Calu3 (cell line): ENCODE results near the gene FYN. TPM values are rescaled to one million over a fixed set of nuclear protein-coding genes. Genes with fewer than 3 reads are reported as not detected.

ENCODE experiments used
- BruUV-seq: library from RNA; stranded (reverse); fragments of 400-500 nt; replicated peaks from 2 replicates; lab custom pipeline; 2021; lab: Mats Ljungman, UMichigan
- CTCF ChIA-PET: fragments of 300-600 bp; sonication (Branson Sonifier 250); formaldehyde crosslinking; loops from one replicate; lab custom pipeline; 2022; ENCODE audit warnings: antibody characterized with exemption; lab: Charles Lee
- DNase-seq: peaks from one replicate; pipeline ENCODE4 v3.0.0; 2022
- H3K27ac Mint-ChIP-seq: one replicate; pipeline ENCODE4 v1.8.0; 2022; ENCODE audit warnings: mixed read lengths; ENCODE audit not compliant: unreplicated experiment
- H3K27me3 Mint-ChIP-seq: one replicate; pipeline ENCODE4 v1.8.0; 2022; ENCODE audit warnings: mixed read lengths; ENCODE audit not compliant: unreplicated experiment
- H3K36me3 Mint-ChIP-seq: one replicate; pipeline ENCODE4 v1.8.0; 2022; ENCODE audit warnings: mild to moderate bottlenecking, moderate library complexity, mixed read lengths; ENCODE audit not compliant: insufficient read depth, unreplicated experiment
- H3K4me1 Mint-ChIP-seq: one replicate; pipeline ENCODE4 v1.8.0; 2022; ENCODE audit warnings: mild to moderate bottlenecking, low read depth, mixed read lengths; ENCODE audit not compliant: unreplicated experiment
- H3K4me3 Mint-ChIP-seq: one replicate; pipeline ENCODE4 v1.8.0; 2022; ENCODE audit warnings: mild to moderate bottlenecking, low read depth, moderate library complexity, mixed read lengths; ENCODE audit not compliant: unreplicated experiment
- H3K9me3 Mint-ChIP-seq: one replicate; pipeline ENCODE4 v1.8.0; 2022; ENCODE audit warnings: low read depth, mixed read lengths; ENCODE audit not compliant: unreplicated experiment
- intact Hi-C: fragments of 100-400 bp; cut with micrococcal nuclease; formaldehyde crosslinking; loops from one replicate; pipeline ENCODE4 v1.10.0; 2022; ENCODE audit not compliant: unreplicated experiment
- total RNA-seq: library from RNA; stranded (reverse); gene quantifications from 2 replicates; pipeline ENCODE4 v1.2.3, GENCODE V29; 2022
- TF ChIP-seq, protein P1 (sequence below): fragments of 200-600 bp; IDR thresholded peaks from one replicate; pipeline ENCODE4 v1.8.0; 2022; ENCODE audit warnings: antibody characterized with exemption; ENCODE audit not compliant: unreplicated experiment

FYN gene
- total RNA-seq, 1 experiment from 2014 or later: 61.0 TPM

DNA sequence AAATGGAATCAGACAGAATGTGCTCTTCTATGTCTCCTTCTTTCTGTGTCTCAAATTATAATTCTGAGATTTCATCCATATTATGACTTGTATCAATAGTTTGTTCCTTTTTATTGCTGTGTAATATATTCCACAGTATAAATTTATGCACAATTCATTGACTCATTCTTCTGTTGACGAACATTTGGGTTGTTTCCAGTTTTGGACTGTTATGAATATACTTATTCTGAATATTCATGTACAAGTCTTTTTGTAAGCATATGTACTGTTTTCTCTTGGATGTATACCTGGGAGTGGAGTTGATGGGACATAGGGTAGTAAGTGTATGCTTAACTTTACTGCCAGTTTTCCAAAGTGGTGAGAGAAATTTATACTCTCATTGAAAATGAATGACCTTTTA, 239.4 kb downstream of the FYN start:
- BruUV-seq: no TSS peak
- H3K27me3 Mint-ChIP-seq: no peaks in the 10 kb centered on the region
- intact Hi-C loops: no loop called here
- CTCF ChIA-PET: no interaction called here
- H3K27ac Mint-ChIP-seq: no peak overlapping the region
- TF ChIP-seq, protein P1, sequence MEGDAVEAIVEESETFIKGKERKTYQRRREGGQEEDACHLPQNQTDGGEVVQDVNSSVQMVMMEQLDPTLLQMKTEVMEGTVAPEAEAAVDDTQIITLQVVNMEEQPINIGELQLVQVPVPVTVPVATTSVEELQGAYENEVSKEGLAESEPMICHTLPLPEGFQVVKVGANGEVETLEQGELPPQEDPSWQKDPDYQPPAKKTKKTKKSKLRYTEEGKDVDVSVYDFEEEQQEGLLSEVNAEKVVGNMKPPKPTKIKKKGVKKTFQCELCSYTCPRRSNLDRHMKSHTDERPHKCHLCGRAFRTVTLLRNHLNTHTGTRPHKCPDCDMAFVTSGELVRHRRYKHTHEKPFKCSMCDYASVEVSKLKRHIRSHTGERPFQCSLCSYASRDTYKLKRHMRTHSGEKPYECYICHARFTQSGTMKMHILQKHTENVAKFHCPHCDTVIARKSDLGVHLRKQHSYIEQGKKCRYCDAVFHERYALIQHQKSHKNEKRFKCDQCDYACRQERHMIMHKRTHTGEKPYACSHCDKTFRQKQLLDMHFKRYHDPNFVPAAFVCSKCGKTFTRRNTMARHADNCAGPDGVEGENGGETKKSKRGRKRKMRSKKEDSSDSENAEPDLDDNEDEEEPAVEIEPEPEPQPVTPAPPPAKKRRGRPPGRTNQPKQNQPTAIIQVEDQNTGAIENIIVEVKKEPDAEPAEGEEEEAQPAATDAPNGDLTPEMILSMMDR: no peak
- no peaks in the 10 kb centered on the region for H3K36me3 Mint-ChIP-seq
- no peaks in the 10 kb centered on the region for H3K9me3 Mint-ChIP-seq
- no peak overlapping the region for H3K4me3 Mint-ChIP-seq
- peaks cover 9% of the 10 kb centered on the region for H3K4me1 Mint-ChIP-seq
- DNase-seq: no peak

DNA sequence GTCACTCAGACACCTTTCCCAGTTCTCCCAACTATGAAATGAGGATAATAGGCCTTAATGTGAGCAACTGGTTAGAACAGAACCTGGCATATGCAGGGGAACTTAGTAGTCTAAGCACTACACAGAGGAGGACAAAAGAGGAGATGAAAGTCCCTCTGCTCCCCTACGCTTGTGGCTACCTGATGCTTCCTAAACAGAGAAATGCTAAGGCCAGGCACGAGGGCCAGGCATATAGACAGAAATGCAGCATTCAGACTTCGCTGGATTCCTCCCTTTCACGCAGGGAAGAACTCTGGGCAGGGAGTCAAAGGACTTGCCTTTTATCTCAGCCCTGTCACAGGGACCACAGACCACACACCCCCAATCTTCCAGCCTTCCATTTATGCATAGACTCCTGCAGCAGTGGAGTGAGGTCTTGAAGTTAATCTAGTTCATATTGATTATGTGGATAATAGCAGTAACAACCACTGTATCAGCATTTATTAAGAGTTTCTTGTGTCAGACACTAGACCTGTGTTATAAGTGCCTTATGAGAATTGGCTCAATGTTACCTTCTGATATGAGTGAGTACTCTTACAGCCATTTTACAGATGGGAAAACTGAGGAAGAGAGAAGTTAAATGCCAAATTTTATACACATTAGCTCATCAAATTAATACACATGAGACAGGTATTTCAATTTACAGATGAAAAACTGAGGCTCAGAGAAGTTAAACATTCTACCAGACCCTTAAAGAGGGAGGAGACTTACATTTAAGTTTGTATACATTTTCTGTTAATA, 240.6 kb downstream of the FYN start:
- no peak overlapping the region for H3K27ac Mint-ChIP-seq
- H3K9me3 Mint-ChIP-seq: no peaks in the 10 kb centered on the region
- TF ChIP-seq, protein P1: no peak
- intact Hi-C loops: no loop called here
- DNase-seq: no peak
- BruUV-seq: no TSS peak
- no peaks in the 10 kb centered on the region for H3K36me3 Mint-ChIP-seq
- CTCF ChIA-PET: no interaction called here
- H3K4me1 Mint-ChIP-seq: peaks cover 9% of the 10 kb centered on the region
- no peak overlapping the region for H3K4me3 Mint-ChIP-seq
- H3K27me3 Mint-ChIP-seq: no peaks in the 10 kb centered on the region

DNA sequence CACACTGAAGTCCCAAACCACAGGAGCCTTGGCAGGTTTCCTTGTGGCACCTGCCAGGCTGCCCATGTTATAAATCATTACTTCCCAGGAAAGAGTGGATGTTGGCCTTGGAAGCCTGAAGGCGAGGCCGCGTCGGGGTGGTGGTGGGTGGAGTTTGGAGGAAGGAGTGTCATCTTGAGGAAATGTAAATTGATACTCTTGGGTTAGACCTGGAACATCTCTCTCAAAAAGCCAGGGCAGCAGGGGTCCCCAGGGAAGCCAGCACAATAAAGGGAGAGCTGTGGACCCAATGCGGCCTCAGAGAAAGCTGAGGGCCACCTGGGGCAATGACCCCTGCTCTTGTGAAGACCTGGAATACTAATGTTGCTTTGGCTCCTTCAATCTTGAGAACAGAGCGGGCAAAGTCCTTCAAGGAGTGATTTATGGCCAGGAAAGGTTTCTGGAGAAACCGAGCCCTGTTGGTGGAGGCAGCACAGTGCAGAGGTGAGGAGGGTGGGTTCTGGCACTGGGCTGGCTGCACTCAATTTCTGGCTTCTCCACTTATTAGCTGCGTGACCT, 241.3 kb downstream of the FYN start:
- CTCF ChIA-PET: no interaction called here
- Mint-ChIP-seq H3K9me3 (no peaks in the 10 kb centered on the region), H3K4me1 (peaks cover 9% of the 10 kb centered on the region), H3K27ac (no peak overlapping the region), H3K4me3 (no peak overlapping the region), H3K27me3 (no peaks in the 10 kb centered on the region), H3K36me3 (no peaks in the 10 kb centered on the region)
- TF ChIP-seq, protein P1: no peak
- no TSS peak for BruUV-seq
- no peak for DNase-seq
- intact Hi-C loops: no loop called here

DNA sequence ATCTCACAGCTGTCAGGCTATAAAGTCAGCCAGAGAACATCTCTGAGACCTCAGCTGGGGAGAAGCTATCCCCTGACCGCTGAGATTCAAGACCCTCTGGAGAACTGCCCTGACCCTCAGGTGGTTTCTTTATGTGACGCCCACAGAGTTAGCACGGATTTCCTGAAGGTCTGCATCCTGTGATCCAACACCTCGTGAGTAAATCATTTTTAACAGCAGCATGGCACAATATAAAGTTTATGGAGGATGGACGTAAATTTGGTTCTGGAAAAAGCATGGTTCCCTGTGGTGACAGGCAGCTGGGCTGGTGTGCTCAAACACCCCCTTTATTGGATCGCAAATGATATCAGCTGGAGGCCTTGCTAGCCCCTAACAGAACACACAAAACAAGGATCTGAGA, 242.2 kb downstream of the FYN start:
- CTCF ChIA-PET: no interaction called here
- Mint-ChIP-seq H3K4me3 (no peak overlapping the region), H3K36me3 (no peaks in the 10 kb centered on the region), H3K9me3 (no peaks in the 10 kb centered on the region), H3K4me1 (peaks cover 9% of the 10 kb centered on the region), H3K27ac (no peak overlapping the region), H3K27me3 (no peaks in the 10 kb centered on the region)
- intact Hi-C loops: no loop called here
- DNase-seq: no peak
- BruUV-seq: no TSS peak
- TF ChIP-seq, protein P1: no peak
